Tibial nerve (tissue), 4 donors: Measurements from ENCODE around the gene PROK1. TPM values are rescaled to one million over a fixed set of nuclear protein-coding genes. Genes with fewer than 3 reads are reported as not detected.

Experiments
- DNase-seq, 2 donors: peaks; one replicate each; pipeline ENCODE4 v3.0.0-alpha.2; 2019; ENCODE audit warnings: low spot score in 2 of 2
- H3K27ac ChIP-seq, 4 donors: fragments of 200-600 bp; sonication (generic) in 3 of 4; one replicate each; pipeline ENCODE4 v1.5.1; 2017 to 2019; ENCODE audit warnings: mild to moderate bottlenecking in 1 of 4
- H3K27me3 ChIP-seq, 2 donors: fragments of 200-600 bp; sonication (generic) in 1 of 2; one replicate each; pipeline versions ENCODE4 v1.5.1 to v1.6.0; 2017 to 2019
- H3K36me3 ChIP-seq, 3 donors: fragments of 200-600 bp; sonication (generic); one replicate each; pipeline ENCODE4 v1.5.1; 2018 to 2019
- H3K4me1 ChIP-seq, 4 donors: fragments of 200-600 bp; sonication (generic) in 3 of 4; one replicate each; pipeline ENCODE4 v1.5.1; 2017 to 2019
- H3K4me3 ChIP-seq, 4 donors: fragments of 200-600 bp; sonication (generic) in 3 of 4; one replicate each; pipeline ENCODE4 v1.5.1; 2017 to 2019; ENCODE audit warnings: mild to moderate bottlenecking in 1 of 4, moderate library complexity in 1 of 4
- H3K9me3 ChIP-seq, 4 donors: fragments of 200-600 bp; sonication (generic) in 3 of 4; one replicate each; pipeline ENCODE4 v1.5.1; 2017 to 2019
- EP300 ChIP-seq, 2 donors: sonication (generic); formaldehyde crosslinking; IDR thresholded peaks; one replicate each; pipeline ENCODE4 v1.6.1; 2017; ENCODE audit warnings: antibody characterized with exemption in 2 of 2, mild to moderate bottlenecking in 1 of 2
- POLR2A ChIP-seq, 2 donors: fragments of 450-650 bp; IDR thresholded peaks; one replicate each; pipeline ENCODE4 v1.6.1; 2017; ENCODE audit warnings: antibody characterized with exemption in 2 of 2, mild to moderate bottlenecking in 2 of 2, moderate library complexity in 2 of 2
- WGBS, 2 donors: methylation state at CpG; one replicate each; pipeline ENCODE4 v1.1.5; 2018; 5-methylcytosine and 5-hydroxymethylcytosine counted together
- total RNA-seq, 4 donors: library from RNA; depleted of rRNA; stranded (reverse); fragments of >200 nt; gene quantifications; one replicate each; pipeline ENCODE4 v1.1.0, GENCODE V29; 2016
- TF ChIP-seq, protein P1 (sequence below), 5 experiments: fragments of 200-600 bp in 3 of 5; fragments of 450-650 bp in 2 of 5; sonication (generic) in 3 of 5; IDR thresholded peaks; one replicate each; pipeline ENCODE4 v1.5.1; 2016 to 2019; ENCODE audit warnings: antibody characterized with exemption in 5 of 5, mild to moderate bottlenecking in 3 of 5, moderate library complexity in 2 of 5

Gene PROK1
- total RNA-seq, 4 donors from 2014 or later, result 1.2 to 6.9 (median 4.6) TPM; not detected in 1

- H3K4me3 ChIP-seq, result no peak overlapping the region
- H3K9me3 ChIP-seq, result no peaks in the 10 kb centered on the region
- peak overlapping the region in 1 of 4 donors; percentile 75 for H3K27ac ChIP-seq
- 76 to 88% methylated on average over 2 of the region's 2 CpGs for WGBS, 2 donors
- no peak for DNase-seq
- no peak for TF ChIP-seq POLR2A (IDR thresholded peaks at IDR 0.05)
- no peak for TF ChIP-seq EP300 (IDR thresholded peaks at IDR 0.05)
- TF ChIP-seq, protein P1, sequence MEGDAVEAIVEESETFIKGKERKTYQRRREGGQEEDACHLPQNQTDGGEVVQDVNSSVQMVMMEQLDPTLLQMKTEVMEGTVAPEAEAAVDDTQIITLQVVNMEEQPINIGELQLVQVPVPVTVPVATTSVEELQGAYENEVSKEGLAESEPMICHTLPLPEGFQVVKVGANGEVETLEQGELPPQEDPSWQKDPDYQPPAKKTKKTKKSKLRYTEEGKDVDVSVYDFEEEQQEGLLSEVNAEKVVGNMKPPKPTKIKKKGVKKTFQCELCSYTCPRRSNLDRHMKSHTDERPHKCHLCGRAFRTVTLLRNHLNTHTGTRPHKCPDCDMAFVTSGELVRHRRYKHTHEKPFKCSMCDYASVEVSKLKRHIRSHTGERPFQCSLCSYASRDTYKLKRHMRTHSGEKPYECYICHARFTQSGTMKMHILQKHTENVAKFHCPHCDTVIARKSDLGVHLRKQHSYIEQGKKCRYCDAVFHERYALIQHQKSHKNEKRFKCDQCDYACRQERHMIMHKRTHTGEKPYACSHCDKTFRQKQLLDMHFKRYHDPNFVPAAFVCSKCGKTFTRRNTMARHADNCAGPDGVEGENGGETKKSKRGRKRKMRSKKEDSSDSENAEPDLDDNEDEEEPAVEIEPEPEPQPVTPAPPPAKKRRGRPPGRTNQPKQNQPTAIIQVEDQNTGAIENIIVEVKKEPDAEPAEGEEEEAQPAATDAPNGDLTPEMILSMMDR (IDR thresholded peaks at IDR 0.05), result no peak
- H3K27me3 ChIP-seq, result no peaks in the 10 kb centered on the region
- H3K4me1 ChIP-seq, result peaks cover 0 to 5% (median 0%) of the 10 kb centered on the region in 4 donors
- H3K36me3 ChIP-seq, result no peaks in the 10 kb centered on the region
These were observed 13.4 kb downstream of the PROK1 start for GRCh38 chr1:110464340-110464739.

- peaks cover 0 to 5% (median 0%) of the 10 kb centered on the region in 4 donors for H3K4me1 ChIP-seq
- no peak for DNase-seq
- peak overlapping the region in 1 of 4 donors; percentile 75 for H3K27ac ChIP-seq
- no peak overlapping the region for H3K4me3 ChIP-seq
- H3K36me3 ChIP-seq, result no peaks in the 10 kb centered on the region
- WGBS, 2 donors, result 72 to 75% methylated on average over 7 of the region's 7 CpGs
- no peaks in the 10 kb centered on the region for H3K9me3 ChIP-seq
- no peak for TF ChIP-seq EP300 (IDR thresholded peaks at IDR 0.05)
- TF ChIP-seq POLR2A (IDR thresholded peaks at IDR 0.05), result no peak
- TF ChIP-seq, protein P1 (IDR thresholded peaks at IDR 0.05), result no peak
- no peaks in the 10 kb centered on the region for H3K27me3 ChIP-seq
These were observed 14.3 kb downstream of the PROK1 start for GRCh38 chr1:110465038-110465813.

DNA sequence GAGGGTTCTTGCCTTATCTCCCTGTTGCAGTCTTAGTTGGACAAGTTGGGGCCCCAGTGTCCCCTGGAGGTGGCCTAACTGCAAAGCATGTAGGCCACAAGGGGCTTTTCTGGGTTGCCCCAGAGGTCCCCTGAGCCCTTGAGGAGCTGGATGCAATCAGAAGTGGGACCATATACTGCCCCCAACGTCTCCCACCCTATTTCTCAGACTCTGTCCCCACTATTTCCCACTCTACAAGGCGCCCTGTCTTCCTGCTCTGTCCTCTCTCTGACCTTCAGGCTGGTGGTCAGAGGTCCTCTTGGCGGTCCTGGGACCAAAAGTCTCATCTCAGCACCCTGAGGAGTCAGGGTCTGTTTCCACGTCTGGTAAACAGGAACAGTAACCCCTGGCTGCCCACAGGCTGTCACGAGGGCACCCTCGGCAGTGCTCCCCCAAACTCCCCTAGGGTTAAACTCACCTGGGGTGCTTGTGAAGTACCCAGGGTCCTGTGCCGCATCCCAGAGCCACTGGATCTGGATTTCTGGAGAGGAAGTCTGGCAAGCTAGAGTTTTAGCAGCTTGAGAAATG is 14.9 kb downstream of the PROK1 start:
- peaks cover 0 to 5% (median 0%) of the 10 kb centered on the region in 4 donors for H3K4me1 ChIP-seq
- no peak overlapping the region for H3K27ac ChIP-seq
- DNase-seq, result no peak
- no peaks in the 10 kb centered on the region for H3K9me3 ChIP-seq
- H3K36me3 ChIP-seq, result no peaks in the 10 kb centered on the region
- WGBS, 2 donors, result 74 to 86% methylated on average over 7 of the region's 7 CpGs
- no peak for TF ChIP-seq EP300 (IDR thresholded peaks at IDR 0.05)
- TF ChIP-seq POLR2A (IDR thresholded peaks at IDR 0.05), result no peak
- TF ChIP-seq, protein P1 (IDR thresholded peaks at IDR 0.05), result no peak
- H3K4me3 ChIP-seq, result no peak overlapping the region
- H3K27me3 ChIP-seq, result no peaks in the 10 kb centered on the region

- Histone ChIP-seq H3K9me3 (no peaks in the 10 kb centered on the region), H3K4me1 (peaks cover 0 to 5% (median 0%) of the 10 kb centered on the region in 4 donors), H3K27ac (no peak overlapping the region), H3K4me3 (no peak overlapping the region), H3K36me3 (no peaks in the 10 kb centered on the region), H3K27me3 (no peaks in the 10 kb centered on the region)
- no peak for DNase-seq
- 67 to 75% methylated on average over 8 of the region's 8 CpGs for WGBS, 2 donors
- TF ChIP-seq, protein P1 (IDR thresholded peaks at IDR 0.05), result no peak
- TF ChIP-seq POLR2A (IDR thresholded peaks at IDR 0.05) (no peak), EP300 (IDR thresholded peaks at IDR 0.05) (no peak)
These were observed 15.8 kb downstream of the PROK1 start for GRCh38 chr1:110466646-110467280.

DNA sequence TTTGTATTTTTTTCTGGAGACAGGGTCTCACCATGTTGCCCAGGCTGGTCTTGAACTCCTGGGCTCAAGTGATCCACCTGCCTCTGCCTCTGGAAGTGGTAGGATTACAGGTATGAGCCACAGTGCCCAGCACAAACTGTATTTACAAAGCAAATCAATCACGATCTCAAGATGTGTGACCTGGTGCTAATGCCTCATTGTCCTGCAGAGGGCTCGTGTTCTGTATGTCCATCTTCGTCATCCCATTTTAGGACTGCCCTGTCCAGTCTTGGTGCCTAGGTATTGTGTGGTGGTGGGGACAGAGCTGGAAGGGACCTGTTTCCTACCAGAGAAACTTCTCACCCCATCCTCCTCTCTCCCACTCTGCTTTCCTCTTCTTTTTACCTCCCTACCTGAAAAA is 20.2 kb downstream of the PROK1 start:
- Histone ChIP-seq H3K36me3 (no peaks in the 10 kb centered on the region), H3K27ac (no peak overlapping the region), H3K9me3 (no peaks in the 10 kb centered on the region), H3K27me3 (no peaks in the 10 kb centered on the region), H3K4me3 (no peak overlapping the region), H3K4me1 (no peaks in the 10 kb centered on the region)
- no peak for TF ChIP-seq EP300 (IDR thresholded peaks at IDR 0.05)
- TF ChIP-seq, protein P1 (IDR thresholded peaks at IDR 0.05), result no peak
- TF ChIP-seq POLR2A (IDR thresholded peaks at IDR 0.05), result no peak
- no peak for DNase-seq
- WGBS, 2 donors, result 65 to 80% methylated on average over 3 of the region's 3 CpGs
